K562 (cell line): ENCODE measurements around the gene C7orf25. TPM values are rescaled to one million over a fixed set of nuclear protein-coding genes. Genes with fewer than 3 reads are reported as not detected.

ENCODE experiments used
- ATAC-seq: fragments of 200-7000 bp; cut with Tn5 transposase; 3 replicates; pipeline ENCODE4 v1.9.1; 2020; ENCODE audit warnings: moderate library complexity
- BruUV-seq: library from RNA; stranded (reverse); fragments of 400-500 nt; replicated peaks from 2 replicates; lab custom pipeline; 2021; lab: Mats Ljungman, UMichigan
- CTCF ChIA-PET: fragments of 300-600 bp; formaldehyde crosslinking; extraction: SDS; loops from one replicate; lab custom pipeline; 2021; ENCODE audit warnings: low intra/inter-chr PET ratio; lab: Yijun Ruan, JAX
- POLR2A ChIA-PET: fragments of 300-600, 350-650 bp; sonication (Branson Sonifier 250); formaldehyde crosslinking; extraction: SDS; loops from one replicate; lab custom pipeline; 2021; ENCODE audit warnings: antibody characterized with exemption, inconsistent platforms; lab: Yijun Ruan, JAX
- DNase-seq, 4 experiments: peaks; one replicate each; pipeline versions ENCODE4 v3.0.0 to v3.0.0-alpha.2; 2011 to 2018; ENCODE audit warnings: low spot score in 3 of 4, mixed read lengths in 3 of 4; ENCODE audit errors: extremely low read depth in 1 of 4
- FAIRE-seq: peaks from 2 replicates; lab custom pipeline; 2011; peaks lifted over from hg19 to GRCh38; lab: Jason Lieb, UNC
- H2AFZ ChIP-seq: 2 replicates; pipeline ENCODE4 v1.6.0; 2011; ENCODE audit warnings: low read depth, low read length, control low read depth, inconsistent platforms
- H3K27ac ChIP-seq: fragments of 200-600 bp; 3 replicates; pipeline ENCODE4 v1.8.0; 2011; ENCODE audit warnings: low read depth, mild to moderate bottlenecking, control low read depth, inconsistent platforms, low read length, moderate library complexity, mixed read lengths; ENCODE audit errors: extremely low read depth
- H3K27me3 ChIP-seq, 2 experiments: fragments of 300-600 bp in 1 of 2; 2 replicates in 1 of 2; 3 replicates in 1 of 2; pipeline versions ENCODE4 v1.6.0 to v1.8.0; 2011; ENCODE audit warnings: inconsistent platforms in 2 of 2, low read length in 2 of 2, mild to moderate bottlenecking in 1 of 2, mixed read lengths in 1 of 2, moderate library complexity in 1 of 2; ENCODE audit not compliant: control insufficient read depth in 2 of 2, insufficient read depth in 2 of 2
- H3K36me3 ChIP-seq: fragments of 300-600 bp; 3 replicates; pipeline ENCODE4 v1.8.0; 2011; ENCODE audit warnings: mild to moderate bottlenecking, low read length, inconsistent platforms; ENCODE audit not compliant: control insufficient read depth, insufficient read depth
- H3K4me1 ChIP-seq, 2 experiments: fragments of 200-600 bp in 1 of 2; replicated peaks in 1 of 2; 2 replicates in 1 of 2; 3 replicates in 1 of 2; pipeline versions ENCODE4 v1.5.1 to v1.8.0; 2011; ENCODE audit warnings: inconsistent platforms in 2 of 2, low read length in 2 of 2, mild to moderate bottlenecking in 1 of 2, mixed read lengths in 1 of 2, moderate library complexity in 1 of 2; ENCODE audit not compliant: control insufficient read depth in 2 of 2, insufficient read depth in 2 of 2
- H3K4me2 ChIP-seq: 2 replicates; pipeline ENCODE4 v1.6.1; 2011; ENCODE audit warnings: low read length, control low read depth, inconsistent platforms, mixed read lengths; ENCODE audit not compliant: insufficient read depth
- H3K4me3 ChIP-seq: fragments of 200-600 bp; sonication (generic), shearing (Covaris generic); 2 replicates; pipeline ENCODE4 v1.5.1; 2016; ENCODE audit warnings: control low read depth, inconsistent platforms
- H3K79me2 ChIP-seq: fragments of 200-600 bp; 3 replicates; pipeline ENCODE4 v1.8.0; 2011; ENCODE audit warnings: low read length, inconsistent platforms; ENCODE audit not compliant: control insufficient read depth, insufficient read depth
- H3K9ac ChIP-seq, 2 experiments: 2 replicates each; pipeline versions ENCODE4 v1.6.0 to v1.6.1; 2011; ENCODE audit warnings: low read depth in 2 of 2, low read length in 2 of 2, control low read depth in 1 of 2, inconsistent platforms in 1 of 2, mild to moderate bottlenecking in 1 of 2, mixed read lengths in 1 of 2; ENCODE audit not compliant: insufficient read depth in 1 of 2
- H3K9me1 ChIP-seq: one replicate; pipeline ENCODE4 v1.6.0; 2011; ENCODE audit warnings: inconsistent platforms, mild to moderate bottlenecking, low read length, moderate library complexity; ENCODE audit not compliant: control insufficient read depth, insufficient read depth
- H3K9me3 ChIP-seq: replicated peaks from 2 replicates; pipeline ENCODE4 v1.5.1; 2011; ENCODE audit warnings: low read depth, low read length, inconsistent platforms; ENCODE audit not compliant: control insufficient read depth, insufficient read depth
- H4K20me1 ChIP-seq: replicated peaks from 2 replicates; pipeline ENCODE4 v1.6.1; 2011; ENCODE audit warnings: low read length, inconsistent platforms, mixed read lengths; ENCODE audit not compliant: control insufficient read depth, insufficient read depth
- CC2D1A ChIP-seq: fragments of 450-650 bp; IDR thresholded peaks from 2 replicates; pipeline ENCODE4 v1.6.1; 2017; ENCODE audit warnings: mild to moderate bottlenecking
- CHAMP1 ChIP-seq: fragments of 450-650 bp; IDR thresholded peaks from 2 replicates; pipeline ENCODE4 v1.6.1; 2016; ENCODE audit warnings: mild to moderate bottlenecking
- MGA ChIP-seq: fragments of 450-650 bp; IDR thresholded peaks from 2 replicates; pipeline ENCODE4 v1.6.1; 2016; ENCODE audit warnings: mild to moderate bottlenecking, moderate library complexity
- TRIM24 ChIP-seq, 2 experiments: fragments of 450-650 bp; IDR thresholded peaks; 2 replicates each; pipeline ENCODE4 v1.6.1; 2016
- ZBTB9 ChIP-seq: fragments of 450-650 bp; formaldehyde crosslinking; IDR thresholded peaks from 2 replicates; pipeline ENCODE4 v1.4.0; 2020; ENCODE audit warnings: mild to moderate bottlenecking, moderate library complexity
- WGBS: fragments of 100-300 bp; shearing (Covaris generic); methylation state at CpG from one replicate; pipeline ENCODE4 v1.1.6; 2016; ENCODE audit warnings: low coverage, mixed read lengths; ENCODE audit not compliant: insufficient coverage; ENCODE audit errors: missing lambda C conversion rate; 5-methylcytosine and 5-hydroxymethylcytosine counted together
- in situ Hi-C: fragments of 300-500 bp; cut with MboI; formaldehyde crosslinking; loops from 4 replicates; pipeline ENCODE4 v1.15.0; 2018; ENCODE audit warnings: inconsistent platforms, mixed read lengths
- intact Hi-C: fragments of 100-400 bp; cut with micrococcal nuclease; formaldehyde crosslinking; loops from 2 replicates; pipeline ENCODE4 v1.14.2; 2022
- polyA plus RNA-seq, 8 experiments: library from polyadenylated mRNA; depleted of rRNA in 4 of 8; stranded (reverse) in 5 of 8; unstranded in 3 of 8; fragments of >200 nt; fragmentation: Nextera tagmentation in 2 of 8; fragmentation: Illumina TruSeq in 1 of 8; extraction: Ambion mirVana in 2 of 8; extraction: Trizol in 1 of 8; gene quantifications; 2 replicates each; pipeline versions ENCODE4 v1.2.1 to v1.2.3, GENCODE V29; 2011 to 2014; ENCODE audit warnings: inconsistent platforms in 1 of 8, missing spikeins in 1 of 8
- total RNA-seq, 7 experiments: library from RNA; depleted of rRNA in 6 of 7; stranded (reverse); fragments of >200 nt in 6 of 7; fragmentation: Illumina TruSeq in 2 of 7; extraction: Trizol in 2 of 7; gene quantifications; 2 replicates each; pipeline versions ENCODE4 v1.2.1 to v1.2.3, GENCODE V29; 2011 to 2021; ENCODE audit warnings: low replicate concordance in 1 of 7

C7orf25 gene
- total and polyA plus RNA-seq, 9 of the 15 experiments (the other 6 are each of a cell fraction or from before 2014, with no cell fraction given), result 1.2 to 4.7 (median 1.9) TPM

GRCh38 chr7:42950417-42950816 is 38.5 kb upstream of the C7orf25 start:
- no peaks in the 10 kb centered on the region for H3K36me3 ChIP-seq
- no peak for TF ChIP-seq ZBTB9
- peak in 1 of 2 experiments; percentile 41; a peak in 1 of 4 replicates for TF ChIP-seq TRIM24 (IDR thresholded peaks at IDR 0.05)
- TF ChIP-seq CC2D1A, result peak; percentile 71; the same call in 1 of the 2 replicates
- TF ChIP-seq MGA, result no peak
- peak; percentile 88 for TF ChIP-seq CHAMP1
- H3K9me1 ChIP-seq, result no peaks in the 10 kb centered on the region
- ATAC-seq (no peak), DNase-seq (no peak), FAIRE-seq (no peak)
- H3K27ac ChIP-seq, result no peak overlapping the region
- no peaks in the 10 kb centered on the region for H3K79me2 ChIP-seq
- no peak overlapping the region for H2AFZ ChIP-seq
- H3K4me3 ChIP-seq, result no peak overlapping the region
- no peak overlapping the region for H3K4me2 ChIP-seq
- no peaks in the 10 kb centered on the region for H4K20me1 ChIP-seq
- intact Hi-C loops (no loop called here), in situ Hi-C loops (no loop called here)
- POLR2A ChIA-PET, result interaction anchor here (1.0 to 1.3 kb wide), 2 partner anchors 11 to 22 kb away, joined by 3 read pairs; no protein-coding TSS in a partner anchor
- WGBS, result 47% methylated on average over 3 of the region's 3 CpGs
- H3K4me1 ChIP-seq, result peaks cover 0 to 7% of the 10 kb centered on the region in 2 experiments; a peak in 3 of 5 replicates
- BruUV-seq, result no TSS peak
- no peak overlapping the region for H3K9ac ChIP-seq
- no peaks in the 10 kb centered on the region for H3K27me3 ChIP-seq
- no peaks in the 10 kb centered on the region for H3K9me3 ChIP-seq
- CTCF ChIA-PET, result no interaction called here
